GM12878 (cell line): ENCODE results near the gene RBKS. TPM values are rescaled to one million over a fixed set of nuclear protein-coding genes. Genes with fewer than 3 reads are reported as not detected.

ENCODE experiments used
- ATAC-seq: fragments of 200-7000 bp; cut with Tn5 transposase; 3 replicates; pipeline ENCODE4 v1.9.1; 2020; ENCODE audit warnings: mild to moderate bottlenecking, moderate library complexity
- BruUV-seq: library from RNA; stranded (reverse); fragments of 400-500 nt; replicated peaks from 2 replicates; lab custom pipeline; 2021; lab: Mats Ljungman, UMichigan
- CTCF ChIA-PET: fragments of 300-600 bp; sonication (Branson Sonifier 250); formaldehyde crosslinking; extraction: SDS; loops from one replicate; lab custom pipeline; 2021; ENCODE audit warnings: inconsistent platforms; lab: Yijun Ruan, JAX
- POLR2A ChIA-PET: fragments of 350-600 bp; formaldehyde crosslinking; extraction: SDS; loops from one replicate; lab custom pipeline; 2021; ENCODE audit warnings: inconsistent platforms; lab: Charles Lee
- RAD21 ChIA-PET: fragments of 300-600 bp; sonication (Branson Sonifier 250); formaldehyde crosslinking; loops from one replicate; lab custom pipeline; 2023; ENCODE audit warnings: antibody characterized with exemption; ENCODE audit not compliant: unreplicated experiment; lab: Charles Lee
- SMC1A ChIA-PET: fragments of 300-600 bp; sonication (Branson Sonifier 250); formaldehyde crosslinking; loops from one replicate; lab custom pipeline; 2023; ENCODE audit not compliant: unreplicated experiment, uncharacterized antibody; lab: Charles Lee
- DNase-seq: peaks from one replicate; pipeline ENCODE4 v3.0.0-alpha.2; 2011; ENCODE audit warnings: low read depth, low spot score
- FAIRE-seq: peaks from 3 replicates; lab custom pipeline; 2011; peaks lifted over from hg19 to GRCh38; lab: Jason Lieb, UNC
- H2AFZ ChIP-seq: 2 replicates; pipeline ENCODE4 v1.6.0; 2011; ENCODE audit warnings: low read depth, low read length, control low read depth; ENCODE audit not compliant: control insufficient read depth
- H3K27ac ChIP-seq: 2 replicates; pipeline ENCODE4 v1.5.1; 2011; ENCODE audit warnings: control low read depth; ENCODE audit not compliant: control insufficient read depth, insufficient read depth
- H3K27me3 ChIP-seq, 2 experiments: replicated peaks in 1 of 2; 2 replicates each; pipeline versions ENCODE4 v1.6.0 to v1.6.1; 2011; ENCODE audit warnings: low read length in 1 of 2; ENCODE audit not compliant: control insufficient read depth in 2 of 2, insufficient read depth in 2 of 2
- H3K36me3 ChIP-seq, 2 experiments: 2 replicates each; pipeline ENCODE4 v1.5.1; 2011; ENCODE audit warnings: low read length in 1 of 2; ENCODE audit not compliant: control insufficient read depth in 2 of 2, insufficient read depth in 2 of 2
- H3K4me1 ChIP-seq: 2 replicates; pipeline ENCODE4 v1.6.1; 2011; ENCODE audit warnings: mild to moderate bottlenecking, low read length, moderate library complexity, mixed read lengths; ENCODE audit not compliant: control insufficient read depth, insufficient read depth
- H3K4me2 ChIP-seq: 2 replicates; pipeline ENCODE4 v1.6.0; 2011; ENCODE audit warnings: control low read depth; ENCODE audit not compliant: control insufficient read depth, insufficient read depth
- H3K4me3 ChIP-seq: fragments of 200-600 bp; sonication (generic); 2 replicates; pipeline ENCODE4 v1.5.1; 2016
- H3K79me2 ChIP-seq: 2 replicates; pipeline ENCODE4 v1.6.0; 2011; ENCODE audit warnings: low read length; ENCODE audit not compliant: control insufficient read depth, insufficient read depth
- H3K9ac ChIP-seq: 2 replicates; pipeline ENCODE4 v1.8.0; 2011; ENCODE audit warnings: low read length, control low read depth, mixed read lengths; ENCODE audit not compliant: control insufficient read depth, insufficient read depth
- H3K9me3 ChIP-seq: replicated peaks from 3 replicates; pipeline ENCODE4 v1.5.1; 2011; ENCODE audit warnings: mild to moderate bottlenecking, low read length; ENCODE audit not compliant: control insufficient read depth, insufficient read depth
- H4K20me1 ChIP-seq: 2 replicates; pipeline ENCODE4 v1.6.0; 2011; ENCODE audit not compliant: control insufficient read depth, insufficient read depth
- CBFB ChIP-seq: IDR thresholded peaks from 2 replicates; pipeline ENCODE4 v1.6.1; 2016; ENCODE audit warnings: antibody characterized with exemption, low read depth
- CEBPB ChIP-seq, 2 experiments: fragments of 150-350 bp in 1 of 2; IDR thresholded peaks; 2 replicates each; pipeline ENCODE4 v1.6.1; 2012 to 2014; ENCODE audit warnings: low read depth in 2 of 2, low read length in 2 of 2, borderline replicate concordance in 1 of 2, inconsistent platforms in 1 of 2
- EP300 ChIP-seq, 2 experiments: fragments of 150-350 bp in 1 of 2; IDR thresholded peaks; 2 replicates each; pipeline ENCODE4 v1.6.1; 2011 to 2012; ENCODE audit warnings: low read depth in 2 of 2, low read length in 2 of 2, borderline replicate concordance in 1 of 2, improper control_type of control experiment in 1 of 2, inconsistent platforms in 1 of 2; ENCODE audit not compliant: control insufficient read depth in 1 of 2
- IRF4 ChIP-seq: IDR thresholded peaks from 2 replicates; pipeline ENCODE4 v1.6.1; 2011; ENCODE audit warnings: low read depth, low read length
- LARP7 ChIP-seq: fragments of 450-650 bp; IDR thresholded peaks from 2 replicates; pipeline ENCODE4 v1.6.1; 2017; ENCODE audit warnings: mild to moderate bottlenecking
- NR2C1 ChIP-seq: fragments of 450-650 bp; IDR thresholded peaks from 2 replicates; pipeline ENCODE4 v1.6.1; 2017; ENCODE audit warnings: antibody characterized with exemption, mild to moderate bottlenecking, moderate library complexity
- NRF1 ChIP-seq: conservative IDR thresholded peaks from 2 replicates; pipeline ENCODE4 v1.6.1; 2011; ENCODE audit warnings: mild to moderate bottlenecking, low read depth, low read length, improper control_type of control experiment
- SIN3A ChIP-seq: IDR thresholded peaks from 2 replicates; pipeline ENCODE4 v1.6.1; 2012; ENCODE audit warnings: low read depth, low read length, improper control_type of control experiment
- SMAD5 ChIP-seq: IDR thresholded peaks from 2 replicates; pipeline ENCODE4 v1.6.1; 2016; ENCODE audit warnings: antibody characterized with exemption, low read depth
- STAT1 ChIP-seq: fragments of 450-650 bp; conservative IDR thresholded peaks from 2 replicates; pipeline ENCODE4 v1.6.1; 2014; ENCODE audit warnings: antibody characterized with exemption, mild to moderate bottlenecking
- SUPT20H ChIP-seq: IDR thresholded peaks from 2 replicates; pipeline ENCODE4 v1.6.1; 2011; ENCODE audit warnings: low read depth, mild to moderate bottlenecking, low read length, moderate library complexity, borderline replicate concordance; ENCODE audit not compliant: control insufficient read depth
- ZNF384 ChIP-seq: IDR thresholded peaks from 2 replicates; pipeline ENCODE4 v1.6.1; 2012; ENCODE audit warnings: low read depth, mild to moderate bottlenecking, low read length, improper control_type of control experiment, borderline replicate concordance
- WGBS: methylation state at CpG from one replicate; pipeline ENCODE4 v1.1.6; 2016; ENCODE audit warnings: low lambda C conversion rate; ENCODE audit not compliant: insufficient replicate concordance, insufficient coverage; ENCODE audit errors: missing lambda C conversion rate; 5-methylcytosine and 5-hydroxymethylcytosine counted together
- in situ Hi-C: fragments of 300-500 bp; cut with MboI; formaldehyde crosslinking; loops from 9 replicates; pipeline ENCODE4 v1.14.3; 2018; ENCODE audit warnings: mixed read lengths
- intact Hi-C: fragments of 100-400 bp; cut with micrococcal nuclease; formaldehyde crosslinking; loops from one replicate; pipeline ENCODE4 v1.14.2; 2022; ENCODE audit not compliant: unreplicated experiment
- polyA plus RNA-seq, 11 experiments: library from polyadenylated mRNA; depleted of rRNA in 4 of 11; unstranded in 6 of 11; stranded (reverse) in 5 of 11; fragments of >200 nt; fragmentation: Nextera tagmentation in 4 of 11; fragmentation: Illumina TruSeq in 1 of 11; extraction: Ambion mirVana in 4 of 11; extraction: Trizol in 1 of 11; gene quantifications; 1 replicate in 1 of 11; 2 replicates in 10 of 11; pipeline versions ENCODE4 v1.2.1 to v1.2.3, GENCODE V29; 2011 to 2016; ENCODE audit warnings: inconsistent platforms in 2 of 11, missing spikeins in 2 of 11, low read depth in 1 of 11
- total RNA-seq, 4 experiments: library from RNA; depleted of rRNA in 3 of 4; stranded (reverse); fragments of >200 nt in 3 of 4; fragmentation: Illumina TruSeq in 1 of 4; extraction: Trizol in 1 of 4; gene quantifications; 2 replicates each; pipeline versions ENCODE4 v1.2.1 to v1.2.3, GENCODE V29; 2013 to 2021
- TF ChIP-seq, protein P1 (sequence below): fragments of 450-650 bp; IDR thresholded peaks from 2 replicates; pipeline ENCODE4 v1.6.1; 2018; ENCODE audit warnings: borderline replicate concordance, mild to moderate bottlenecking; ENCODE audit not compliant: partially characterized antibody
- TF ChIP-seq, protein P2 (sequence below): fragments of 450-650 bp; IDR thresholded peaks from 2 replicates; pipeline ENCODE4 v1.6.1; 2017; ENCODE audit warnings: mild to moderate bottlenecking, low read depth, inconsistent platforms; ENCODE audit not compliant: poor library complexity, severe bottlenecking
- TF ChIP-seq, protein P3 (sequence below): IDR thresholded peaks from 2 replicates; pipeline ENCODE4 v1.6.1; 2012; ENCODE audit warnings: low read depth, low read length, improper control_type of control experiment
- TF ChIP-seq, protein P4 (sequence below), 3 experiments: IDR thresholded peaks in 2 of 3; conservative IDR thresholded peaks in 1 of 3; 2 replicates each; pipeline ENCODE4 v1.5.1; 2011; ENCODE audit warnings: low read depth in 3 of 3, low read length in 3 of 3, mild to moderate bottlenecking in 3 of 3, control low read depth in 2 of 3, moderate library complexity in 2 of 3, inconsistent platforms in 1 of 3, mixed read lengths in 1 of 3; ENCODE audit not compliant: control insufficient read depth in 2 of 3, insufficient read depth in 1 of 3; ENCODE audit errors: extremely low read depth in 1 of 3

RBKS gene
- total and polyA plus RNA-seq, 10 of the 15 experiments (the other 5 are each of a cell fraction or from before 2014, with no cell fraction given) = 0.39 to 1.8 (median 1.0) TPM

DNA sequence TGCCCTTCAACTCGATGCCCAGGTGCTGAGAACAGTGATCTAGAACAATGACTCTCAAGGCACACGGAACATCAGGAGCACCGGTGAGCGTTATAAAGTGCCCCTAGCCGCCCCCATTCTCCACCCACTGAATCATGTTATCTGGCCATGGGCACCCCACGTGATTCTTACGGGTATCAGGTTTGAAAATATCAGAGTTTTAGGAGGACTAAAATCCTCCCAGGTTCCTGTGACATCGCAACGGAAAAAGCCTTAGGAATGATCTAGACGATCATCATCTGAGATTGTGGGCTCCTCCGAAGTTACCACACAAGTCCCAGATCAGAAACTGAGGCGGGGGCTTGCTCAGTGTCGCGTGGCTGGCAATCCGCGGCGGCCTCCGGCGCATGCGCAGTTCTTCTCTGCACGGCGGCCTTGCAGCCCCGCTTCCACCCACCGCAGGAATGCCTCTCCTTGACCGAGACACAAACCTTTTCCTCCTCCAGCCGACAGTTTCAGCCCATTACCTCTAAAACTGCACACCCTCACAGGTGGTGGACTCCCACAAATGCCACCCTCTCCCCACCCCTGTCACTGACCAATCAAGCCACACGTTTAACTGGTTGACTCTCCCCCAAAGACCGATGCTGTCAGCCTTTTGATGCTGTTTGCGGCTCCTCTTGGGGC, 124.4 kb downstream of the RBKS start:
- ChIA-PET POLR2A (no interaction called here), CTCF (interaction anchor here (0.6 kb wide), 1 partner anchor 631 kb away, joined by 3 read pairs; no protein-coding TSS in a partner anchor), SMC1A (no interaction called here), RAD21 (no interaction called here)
- BruUV-seq = no TSS peak
- Histone ChIP-seq H4K20me1 (no peaks in the 10 kb centered on the region), H3K4me1 (no peaks in the 10 kb centered on the region), H3K79me2 (no peaks in the 10 kb centered on the region), H3K36me3 (no peaks in the 10 kb centered on the region), H3K4me2 (no peak overlapping the region), H3K4me3 (no peak overlapping the region), H3K27me3 (peaks cover 0 to 4% of the 10 kb centered on the region in 2 experiments; a peak in 3 of 4 replicates), H3K9me3 (no peaks in the 10 kb centered on the region), H3K9ac (no peak overlapping the region), H2AFZ (no peak overlapping the region; the same call in 1 of the 2 replicates), H3K27ac (no peak overlapping the region)
- intact Hi-C loops = no loop called here
- ATAC-seq = no peak
- FAIRE-seq = no peak
- DNase-seq = no peak
- 41% methylated on average over 20 of the region's 29 CpGs for WGBS
- in situ Hi-C loops = no loop called here
- TF ChIP-seq CEBPB (IDR thresholded peaks at IDR 0.05; ENCODE audit: borderline replicate concordance in 1 of 2, low read depth in 2 of 2, low read length in 2 of 2) = no peak
- TF ChIP-seq, protein P1, sequence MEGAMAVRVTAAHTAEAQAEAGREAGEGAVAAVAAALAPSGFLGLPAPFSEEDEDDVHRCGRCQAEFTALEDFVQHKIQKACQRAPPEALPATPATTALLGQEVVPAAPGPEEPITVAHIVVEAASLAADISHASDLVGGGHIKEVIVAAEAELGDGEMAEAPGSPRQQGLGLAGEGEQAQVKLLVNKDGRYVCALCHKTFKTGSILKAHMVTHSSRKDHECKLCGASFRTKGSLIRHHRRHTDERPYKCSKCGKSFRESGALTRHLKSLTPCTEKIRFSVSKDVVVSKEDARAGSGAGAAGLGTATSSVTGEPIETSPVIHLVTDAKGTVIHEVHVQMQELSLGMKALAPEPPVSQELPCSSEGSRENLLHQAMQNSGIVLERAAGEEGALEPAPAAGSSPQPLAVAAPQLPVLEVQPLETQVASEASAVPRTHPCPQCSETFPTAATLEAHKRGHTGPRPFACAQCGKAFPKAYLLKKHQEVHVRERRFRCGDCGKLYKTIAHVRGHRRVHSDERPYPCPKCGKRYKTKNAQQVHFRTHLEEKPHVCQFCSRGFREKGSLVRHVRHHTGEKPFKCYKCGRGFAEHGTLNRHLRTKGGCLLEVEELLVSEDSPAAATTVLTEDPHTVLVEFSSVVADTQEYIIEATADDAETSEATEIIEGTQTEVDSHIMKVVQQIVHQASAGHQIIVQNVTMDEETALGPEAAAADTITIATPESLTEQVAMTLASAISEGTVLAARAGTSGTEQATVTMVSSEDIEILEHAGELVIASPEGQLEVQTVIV = no peak
- no peak for TF ChIP-seq SIN3A
- no peak for TF ChIP-seq NR2C1
- no peak for TF ChIP-seq SMAD5
- TF ChIP-seq STAT1 = no peak
- TF ChIP-seq CBFB = no peak
- TF ChIP-seq, protein P2, sequence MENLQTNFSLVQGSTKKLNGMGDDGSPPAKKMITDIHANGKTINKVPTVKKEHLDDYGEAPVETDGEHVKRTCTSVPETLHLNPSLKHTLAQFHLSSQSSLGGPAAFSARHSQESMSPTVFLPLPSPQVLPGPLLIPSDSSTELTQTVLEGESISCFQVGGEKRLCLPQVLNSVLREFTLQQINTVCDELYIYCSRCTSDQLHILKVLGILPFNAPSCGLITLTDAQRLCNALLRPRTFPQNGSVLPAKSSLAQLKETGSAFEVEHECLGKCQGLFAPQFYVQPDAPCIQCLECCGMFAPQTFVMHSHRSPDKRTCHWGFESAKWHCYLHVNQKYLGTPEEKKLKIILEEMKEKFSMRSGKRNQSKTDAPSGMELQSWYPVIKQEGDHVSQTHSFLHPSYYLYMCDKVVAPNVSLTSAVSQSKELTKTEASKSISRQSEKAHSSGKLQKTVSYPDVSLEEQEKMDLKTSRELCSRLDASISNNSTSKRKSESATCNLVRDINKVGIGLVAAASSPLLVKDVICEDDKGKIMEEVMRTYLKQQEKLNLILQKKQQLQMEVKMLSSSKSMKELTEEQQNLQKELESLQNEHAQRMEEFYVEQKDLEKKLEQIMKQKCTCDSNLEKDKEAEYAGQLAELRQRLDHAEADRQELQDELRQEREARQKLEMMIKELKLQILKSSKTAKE = no peak
- no peak for TF ChIP-seq IRF4
- no peak for TF ChIP-seq NRF1
- TF ChIP-seq, protein P3, sequence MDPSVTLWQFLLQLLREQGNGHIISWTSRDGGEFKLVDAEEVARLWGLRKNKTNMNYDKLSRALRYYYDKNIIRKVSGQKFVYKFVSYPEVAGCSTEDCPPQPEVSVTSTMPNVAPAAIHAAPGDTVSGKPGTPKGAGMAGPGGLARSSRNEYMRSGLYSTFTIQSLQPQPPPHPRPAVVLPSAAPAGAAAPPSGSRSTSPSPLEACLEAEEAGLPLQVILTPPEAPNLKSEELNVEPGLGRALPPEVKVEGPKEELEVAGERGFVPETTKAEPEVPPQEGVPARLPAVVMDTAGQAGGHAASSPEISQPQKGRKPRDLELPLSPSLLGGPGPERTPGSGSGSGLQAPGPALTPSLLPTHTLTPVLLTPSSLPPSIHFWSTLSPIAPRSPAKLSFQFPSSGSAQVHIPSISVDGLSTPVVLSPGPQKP = no peak
- TF ChIP-seq SUPT20H = no peak
- TF ChIP-seq LARP7 = no peak
- TF ChIP-seq EP300 (IDR thresholded peaks at IDR 0.05; ENCODE audit: borderline replicate concordance in 1 of 2, control insufficient read depth in 1 of 2, low read depth in 2 of 2, low read length in 2 of 2) = no peak
- TF ChIP-seq, protein P4, sequence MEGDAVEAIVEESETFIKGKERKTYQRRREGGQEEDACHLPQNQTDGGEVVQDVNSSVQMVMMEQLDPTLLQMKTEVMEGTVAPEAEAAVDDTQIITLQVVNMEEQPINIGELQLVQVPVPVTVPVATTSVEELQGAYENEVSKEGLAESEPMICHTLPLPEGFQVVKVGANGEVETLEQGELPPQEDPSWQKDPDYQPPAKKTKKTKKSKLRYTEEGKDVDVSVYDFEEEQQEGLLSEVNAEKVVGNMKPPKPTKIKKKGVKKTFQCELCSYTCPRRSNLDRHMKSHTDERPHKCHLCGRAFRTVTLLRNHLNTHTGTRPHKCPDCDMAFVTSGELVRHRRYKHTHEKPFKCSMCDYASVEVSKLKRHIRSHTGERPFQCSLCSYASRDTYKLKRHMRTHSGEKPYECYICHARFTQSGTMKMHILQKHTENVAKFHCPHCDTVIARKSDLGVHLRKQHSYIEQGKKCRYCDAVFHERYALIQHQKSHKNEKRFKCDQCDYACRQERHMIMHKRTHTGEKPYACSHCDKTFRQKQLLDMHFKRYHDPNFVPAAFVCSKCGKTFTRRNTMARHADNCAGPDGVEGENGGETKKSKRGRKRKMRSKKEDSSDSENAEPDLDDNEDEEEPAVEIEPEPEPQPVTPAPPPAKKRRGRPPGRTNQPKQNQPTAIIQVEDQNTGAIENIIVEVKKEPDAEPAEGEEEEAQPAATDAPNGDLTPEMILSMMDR (IDR thresholded peaks at IDR 0.05 in 2 of 3, conservative IDR thresholded peaks at IDR 0.05 in 1 of 3; ENCODE audit: control insufficient read depth in 2 of 3, extremely low read depth in 1 of 3, insufficient read depth in 1 of 3, low read depth in 3 of 3, low read length in 3 of 3) = no peak
- no peak for TF ChIP-seq ZNF384
